HepG2 (cell line): Measurements from ENCODE around the gene ARIH1. TPM values are rescaled to one million over a fixed set of nuclear protein-coding genes. Genes with fewer than 3 reads are reported as not detected.

Experiments
- CREB3 ChIP-seq: sonication (generic); formaldehyde crosslinking; IDR thresholded peaks from 2 replicates; pipeline ENCODE4 v1.5.0; 2020; ENCODE audit warnings: missing genetic modification reagents
- NONO ChIP-seq, 2 experiments: fragments of 450-650 bp in 1 of 2; sonication (generic) in 1 of 2; formaldehyde crosslinking in 1 of 2; IDR thresholded peaks in 1 of 2; conservative IDR thresholded peaks in 1 of 2; 2 replicates each; pipeline versions ENCODE4 v1.6.1 to v1.8.0; 2017 to 2022; ENCODE audit warnings: mild to moderate bottlenecking in 1 of 2, missing genetic modification reagents in 1 of 2, moderate library complexity in 1 of 2
- SKIL ChIP-seq: sonication (generic); formaldehyde crosslinking; IDR thresholded peaks from 2 replicates; pipeline ENCODE4 v1.8.0; 2022; ENCODE audit warnings: missing genetic modification reagents, mild to moderate bottlenecking, moderate library complexity, borderline replicate concordance
- ZBTB43 ChIP-seq: sonication (generic); formaldehyde crosslinking; conservative IDR thresholded peaks from 2 replicates; pipeline ENCODE4 v1.4.0; 2020; ENCODE audit warnings: missing genetic modification reagents
- ZFP41 ChIP-seq: sonication (generic); formaldehyde crosslinking; IDR thresholded peaks from 2 replicates; pipeline ENCODE4 v1.4.0; 2020; ENCODE audit warnings: mild to moderate bottlenecking, missing genetic modification reagents, borderline replicate concordance
- ZNF225 ChIP-seq: sonication (generic); formaldehyde crosslinking; IDR thresholded peaks from 2 replicates; pipeline ENCODE4 v1.4.0; 2020; ENCODE audit warnings: mild to moderate bottlenecking, missing genetic modification reagents
- ZNF318 ChIP-seq: sonication (generic); formaldehyde crosslinking; IDR thresholded peaks from 2 replicates; pipeline ENCODE4 v1.4.0; 2020; ENCODE audit warnings: mild to moderate bottlenecking, missing genetic modification reagents
- ZNF337 ChIP-seq: sonication (generic); formaldehyde crosslinking; IDR thresholded peaks from 2 replicates; pipeline ENCODE4 v1.5.1; 2020; ENCODE audit warnings: missing genetic modification reagents, low read depth, mild to moderate bottlenecking, borderline replicate concordance
- ZNF563 ChIP-seq: sonication (generic); formaldehyde crosslinking; IDR thresholded peaks from 2 replicates; pipeline ENCODE4 v1.8.0; 2022; ENCODE audit warnings: mild to moderate bottlenecking, moderate library complexity, missing genetic modification reagents
- ZNF605 ChIP-seq: sonication (generic); formaldehyde crosslinking; IDR thresholded peaks from 2 replicates; pipeline ENCODE4 v1.8.0; 2022; ENCODE audit warnings: mild to moderate bottlenecking, missing genetic modification reagents
- ZNF883 ChIP-seq: sonication (generic); formaldehyde crosslinking; IDR thresholded peaks from 2 replicates; pipeline ENCODE4 v1.5.1; 2020; ENCODE audit warnings: mild to moderate bottlenecking, missing genetic modification reagents; ENCODE audit errors: not compliant biosample characterization
- polyA plus RNA-seq, 8 experiments: library from polyadenylated mRNA; depleted of rRNA in 3 of 8; stranded (reverse) in 7 of 8; unstranded in 1 of 8; fragments of >200 nt; fragmentation: Illumina TruSeq in 4 of 8; extraction: Trizol in 4 of 8; gene quantifications; 2 replicates each; pipeline versions ENCODE4 v1.2.1 to v1.2.3, GENCODE V29; 2011 to 2016; ENCODE audit warnings: low read depth in 4 of 8, missing spikeins in 1 of 8, mixed read lengths in 1 of 8; ENCODE audit not compliant: insufficient read depth in 1 of 8
- total RNA-seq, 5 experiments: library from RNA; depleted of rRNA; stranded (reverse); fragments of >200 nt; fragmentation: Illumina TruSeq; extraction: Trizol; gene quantifications; 2 replicates each; pipeline ENCODE4 v1.2.3, GENCODE V29; 2016; ENCODE audit warnings: low read depth in 1 of 5

Gene ARIH1
- total and polyA plus RNA-seq, 2 of the 13 experiments (the other 11 are each of a cell fraction or from before 2014, with no cell fraction given) = 38.8 to 59.8 TPM

- TF ChIP-seq ZNF318 (CRISPR knock-in tag) = no peak
- no peak for TF ChIP-seq NONO (IDR thresholded peaks at IDR 0.05)
- TF ChIP-seq NONO (CRISPR knock-in tag; conservative IDR thresholded peaks at IDR 0.05) = no peak
- TF ChIP-seq SKIL (CRISPR knock-in tag) = no peak
- TF ChIP-seq ZNF605 (CRISPR knock-in tag) = peak; percentile 71; the same call in 1 of the 2 replicates
- no peak for TF ChIP-seq ZBTB43
- no peak for TF ChIP-seq ZNF563
- TF ChIP-seq ZFP41 = no peak
- TF ChIP-seq ZNF337 (CRISPR knock-in tag) = peak; percentile 39; the same call in 1 of the 2 replicates
- no peak for TF ChIP-seq ZNF225 (CRISPR knock-in tag)
- 0 out of 2 replicates have a peak, but pooled peaks have one; percentile 43 for TF ChIP-seq CREB3 (CRISPR knock-in tag)
- no peak for TF ChIP-seq ZNF883 (CRISPR knock-in tag)
Measured at GRCh38 chr15:72474912-72475628, 940 bp downstream of the ARIH1 start (continued).
